ENCODE measurements around the gene TRAPPC13.

GRCh38 chr5:65707663-65708062 lies 82.8 kb downstream of the TRAPPC13 start:
- TF ChIP-seq CTCF (IDR thresholded peaks at IDR 0.05) = no peak
- TF ChIP-seq EZH2 (IDR thresholded peaks at IDR 0.05) = no peak
- no peak for TF ChIP-seq EZH2phosphoT487 (IDR thresholded peaks at IDR 0.05)

All from neural progenitor cell (in vitro differentiated cells).